ENCODE data around the gene ZNF692.
"Not testable (repeated sequence)": the region's sequence is repeated elsewhere in the genome, so short reads cannot be mapped to it uniquely, and the experiment has no call there.

ZNF692 gene

DNA sequence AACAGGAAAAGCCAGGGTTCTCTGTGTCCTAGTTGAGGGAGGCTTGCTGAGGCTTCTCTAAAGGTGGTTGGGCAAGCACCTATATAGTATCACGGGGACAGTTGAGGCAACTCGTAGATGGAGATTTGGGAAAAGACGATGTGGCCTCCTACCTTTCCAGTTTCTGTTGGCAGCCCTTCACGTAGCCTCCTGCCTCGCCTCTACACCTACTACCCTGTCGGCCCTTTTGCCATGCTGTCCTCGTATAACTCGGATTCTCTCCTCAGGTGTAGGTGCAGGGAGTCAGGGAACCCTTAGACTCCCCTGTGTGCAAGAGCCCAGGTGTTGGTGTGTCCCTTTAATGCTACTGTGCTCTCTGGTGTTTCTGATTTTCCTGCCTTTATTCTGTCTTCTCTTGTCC lies 10.3 kb downstream of the ZNF692 start:
- no peak for DNase-seq (ENCODE audit: low spot score)

DNA sequence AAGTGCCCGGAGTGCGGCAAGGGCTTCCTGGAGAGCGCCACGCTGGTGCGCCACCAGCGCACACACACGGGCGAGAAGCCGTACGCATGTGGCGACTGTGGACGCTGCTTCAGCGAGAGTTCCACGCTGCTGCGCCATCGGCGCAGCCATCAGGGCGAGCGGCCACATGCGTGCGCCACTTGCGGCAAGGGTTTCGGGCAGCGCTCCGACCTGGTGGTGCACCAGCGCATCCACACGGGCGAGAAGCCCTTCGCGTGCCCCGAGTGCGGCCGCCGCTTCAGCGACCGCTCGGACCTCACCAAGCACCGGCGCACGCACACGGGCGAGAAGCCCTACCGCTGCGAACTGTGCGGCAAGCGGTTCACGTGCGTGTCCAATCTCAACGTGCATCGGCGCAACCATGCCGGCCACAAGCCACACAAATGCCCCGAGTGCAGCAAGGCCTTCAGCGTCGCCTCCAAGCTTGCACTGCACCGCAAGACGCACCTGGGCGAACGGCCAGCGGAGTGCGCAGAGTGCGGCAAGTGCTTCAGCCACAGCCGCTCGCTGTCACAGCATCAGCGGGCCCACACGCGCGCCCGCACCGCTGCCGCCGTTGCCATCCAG lies 10.8 kb downstream of the ZNF692 start:
- DNase-seq (ENCODE audit: low spot score): no peak

- DNase-seq (ENCODE audit: low spot score): no peak
These were observed 11.5 kb downstream of the ZNF692 start for GRCh38 chr1:248847181-248847955.

DNA sequence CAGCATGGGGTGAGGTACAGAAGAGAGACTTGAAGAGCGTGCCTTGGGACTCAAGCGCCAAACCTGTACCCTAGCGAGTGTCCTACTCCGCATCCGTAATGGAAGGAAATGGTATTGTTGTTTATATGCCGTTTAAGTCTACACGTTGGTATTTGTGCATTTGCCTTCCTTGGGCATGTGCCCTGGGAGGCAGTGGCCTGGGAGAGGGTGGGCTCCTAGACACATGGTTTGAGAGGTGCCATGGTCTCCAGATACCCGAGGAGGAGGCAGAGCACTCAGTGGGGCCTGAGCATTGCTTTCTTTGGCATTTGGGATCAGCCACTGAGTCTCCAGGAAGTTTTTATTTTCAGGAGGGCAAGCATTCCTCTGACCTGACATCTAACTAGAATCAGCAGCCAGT lies 14.4 kb downstream of the ZNF692 start:
- no peak for DNase-seq (ENCODE audit: low spot score)

GRCh38 chr1:248843687-248844086 lies 15.2 kb downstream of the ZNF692 start:
- no peak for DNase-seq (ENCODE audit: low spot score)

DNA sequence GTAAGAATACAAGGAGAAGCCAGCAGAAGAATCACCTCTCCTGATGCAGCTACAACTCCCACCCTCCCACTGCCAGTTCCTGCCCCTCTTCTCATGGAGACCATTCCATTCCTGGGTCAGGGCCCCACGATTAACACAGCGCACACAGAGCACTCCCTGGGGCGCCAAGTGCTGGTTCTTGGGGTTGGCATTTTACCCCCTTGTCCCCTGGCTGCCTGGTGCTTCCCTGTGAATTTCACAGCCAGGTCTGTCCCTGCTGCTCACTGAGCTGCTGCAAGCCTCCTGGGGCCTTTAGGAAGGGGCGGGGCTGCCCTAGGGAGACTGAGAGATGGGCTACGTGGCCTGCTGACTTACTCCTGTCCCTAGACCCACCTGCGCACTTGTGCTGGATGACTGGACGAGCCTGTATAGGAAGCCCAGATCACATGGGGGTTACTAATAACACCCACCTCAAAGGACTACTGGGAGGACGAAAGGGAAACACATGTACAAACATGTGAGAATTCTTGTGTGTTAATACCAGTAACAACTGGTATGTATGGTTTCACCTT lies 16.0 kb downstream of the ZNF692 start:
- no peak for DNase-seq (ENCODE audit: low spot score)

GRCh38 chr1:248841702-248842395 lies 17.0 kb downstream of the ZNF692 start:
- peak; percentile 47 for DNase-seq (ENCODE audit: low spot score)

- no peak for DNase-seq (ENCODE audit: low spot score)
These were observed 17.9 kb downstream of the ZNF692 start for GRCh38 chr1:248840946-248841345.

DNA sequence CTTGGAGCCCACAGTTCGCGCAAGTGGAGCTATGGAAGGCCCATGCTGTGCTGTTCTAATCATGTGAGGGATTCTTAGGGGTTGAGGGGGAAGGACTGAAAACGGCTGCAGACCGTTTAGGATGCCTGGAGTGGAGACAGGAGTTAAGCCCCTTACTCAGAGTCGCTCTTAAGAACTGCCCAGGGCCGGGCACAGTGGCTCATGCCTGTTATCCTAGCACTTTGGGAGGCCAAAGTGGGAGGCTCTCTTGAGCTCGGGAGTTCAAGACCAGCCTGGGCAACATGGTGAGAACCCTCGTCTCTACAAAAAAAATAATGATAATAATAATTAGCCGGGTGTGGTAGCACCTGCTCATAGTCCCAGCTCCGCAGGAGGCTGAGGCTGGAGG lies 19.7 kb downstream of the ZNF692 start:
- no peak for DNase-seq (ENCODE audit: low spot score)

DNA sequence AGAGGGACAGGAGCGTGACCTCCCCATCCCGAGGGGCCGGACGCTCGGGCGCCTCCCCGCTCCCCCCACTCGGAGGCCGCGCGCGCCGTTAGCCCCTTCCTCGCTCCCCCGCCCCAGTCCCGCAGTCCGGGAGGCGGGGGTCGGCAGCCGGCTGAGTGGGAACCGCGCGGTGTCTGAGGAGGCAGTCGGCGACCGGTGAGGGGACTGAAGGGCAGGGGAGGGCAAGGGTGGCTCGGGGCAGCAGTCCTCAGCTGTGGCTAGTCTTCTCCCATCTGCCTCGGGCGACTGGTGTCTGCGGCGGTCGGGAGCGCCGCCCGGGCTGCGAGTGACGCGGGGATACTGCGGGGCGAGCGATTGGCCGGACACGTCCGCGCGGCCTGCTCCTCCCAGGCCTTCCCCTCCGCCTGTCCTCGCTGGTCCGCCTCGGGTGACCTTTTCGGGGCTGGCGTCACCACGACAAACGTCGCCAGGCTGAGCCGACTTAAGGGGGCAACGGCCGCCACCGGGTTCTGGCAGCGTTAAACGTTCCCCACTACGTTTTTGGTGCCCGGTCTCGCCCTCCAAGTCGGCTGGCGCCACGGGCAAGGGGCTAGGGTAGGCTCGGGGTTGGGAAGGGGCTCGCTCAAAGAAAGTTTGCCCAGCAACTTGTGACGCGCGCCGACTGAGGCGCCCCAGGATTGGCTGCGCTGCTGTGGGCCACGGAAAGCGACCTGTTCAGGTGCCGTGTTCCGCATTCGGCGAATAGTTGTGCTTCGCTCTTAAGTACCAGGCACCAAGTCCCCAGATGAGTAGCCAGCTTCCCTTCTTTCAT lies 20.3 kb downstream of the ZNF692 start:
- peak; percentile 90 for DNase-seq (ENCODE audit: low spot score)

DNA sequence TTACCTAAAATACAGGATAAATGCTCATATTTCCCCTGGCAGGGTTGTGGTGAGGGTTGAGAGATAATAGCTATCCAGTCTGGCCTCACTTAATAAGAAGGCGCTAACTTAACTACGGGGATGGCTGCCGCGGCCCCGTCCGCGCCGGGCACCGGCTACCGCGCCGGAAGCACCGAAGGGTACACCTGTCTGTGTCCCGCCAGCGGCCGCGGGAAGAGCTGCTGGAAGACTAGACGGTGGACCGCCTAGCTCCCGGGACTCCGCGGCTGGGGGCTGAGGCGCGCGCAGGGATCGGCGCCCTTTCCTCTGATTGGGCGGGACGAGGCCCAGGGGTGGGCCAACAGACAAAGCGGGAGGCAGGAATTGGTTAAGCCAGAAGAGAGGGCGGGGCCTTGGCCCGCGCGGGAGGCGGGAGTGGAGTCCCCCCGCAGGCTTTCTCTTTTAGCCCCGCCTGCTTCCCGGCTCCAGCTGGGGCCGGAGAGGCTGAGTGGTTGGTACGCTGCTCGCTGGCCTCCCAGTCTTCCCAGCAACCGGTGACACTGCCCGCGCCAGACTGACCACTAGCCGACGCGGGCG lies 21.0 kb downstream of the ZNF692 start, which contains the start of gene ZNF672:
Gene ZNF672, plus strand, starts transcription at position 444 of the 576 bp plus-strand sequence. CDS start 9,051 bp downstream, outside the sequence.
- DNase-seq (ENCODE audit: low spot score): peak; percentile 97

DNA sequence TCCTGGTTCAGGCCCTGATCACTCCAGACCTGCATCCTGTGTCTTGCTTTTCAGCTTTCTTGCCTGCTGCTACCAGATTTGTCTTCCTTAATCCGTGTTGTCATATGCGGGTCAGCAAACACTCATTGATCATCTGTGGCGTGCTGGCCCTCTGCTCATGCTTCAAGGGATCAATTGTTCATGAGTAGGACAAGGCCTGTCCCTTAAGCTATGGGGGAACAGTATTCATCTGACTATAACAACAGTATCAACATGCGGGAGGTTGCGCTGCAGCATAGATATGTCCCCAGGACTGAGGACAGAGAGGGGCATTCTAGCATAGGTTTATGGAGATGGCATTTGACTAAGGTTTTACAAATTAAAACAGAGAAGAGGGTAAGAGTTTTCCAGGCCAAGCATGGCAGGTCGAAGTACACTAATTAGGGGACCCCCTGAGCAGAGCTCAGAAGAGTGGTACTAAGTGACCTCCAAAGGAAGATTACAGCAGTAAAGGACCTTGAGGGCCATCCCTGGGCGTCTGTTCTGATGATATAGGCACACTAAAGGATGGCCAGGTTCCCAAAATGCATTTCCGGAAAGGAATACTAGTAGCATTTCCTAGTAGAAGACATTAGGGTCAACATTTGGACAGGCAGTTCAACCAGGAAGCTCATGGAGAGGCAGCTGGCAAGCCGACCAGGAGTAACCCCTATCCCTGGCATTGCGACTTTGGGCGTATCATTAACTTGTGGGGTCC lies 21.7 kb downstream of the ZNF692 start:
- no peak for DNase-seq (ENCODE audit: low spot score)

GRCh38 chr1:248834343-248834940 lies 24.4 kb downstream of the ZNF692 start:
- no peak for DNase-seq (ENCODE audit: low spot score)

DNA sequence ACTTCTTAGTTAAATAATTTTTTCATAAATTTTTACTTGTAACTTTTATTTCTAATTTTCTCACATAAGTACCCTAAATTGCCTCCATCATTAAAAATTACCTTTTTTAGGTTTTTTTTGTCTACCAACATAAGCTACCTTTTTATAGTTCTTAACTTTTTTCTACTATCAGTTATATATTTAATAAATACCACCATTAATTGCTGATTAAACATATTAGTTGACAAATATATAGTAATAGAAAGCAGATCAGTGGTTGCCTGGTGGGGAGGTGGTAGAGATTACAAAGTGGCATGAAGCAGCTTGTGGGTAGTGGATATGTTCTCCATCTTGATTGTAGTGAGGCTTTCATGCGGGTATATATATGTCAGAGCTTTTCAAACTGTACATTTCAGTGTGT lies 27.0 kb downstream of the ZNF692 start:
- DNase-seq (ENCODE audit: low spot score): no peak

DNA sequence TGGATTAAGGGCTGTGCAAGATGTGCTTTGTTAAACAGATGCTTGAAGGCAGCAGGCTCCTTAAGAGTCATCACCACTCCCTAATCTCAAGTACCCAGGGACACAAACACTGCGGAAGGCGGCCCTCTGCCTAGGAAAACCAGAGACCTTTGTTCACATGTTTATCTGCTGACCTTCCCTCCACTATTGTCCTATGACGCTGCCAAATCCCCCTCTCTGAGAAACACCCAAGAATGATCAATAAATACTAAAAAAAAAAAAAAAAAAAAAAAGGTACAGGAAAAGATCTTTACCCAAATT lies 28.2 kb downstream of the ZNF692 start:
- DNase-seq (ENCODE audit: low spot score): not testable (repeated sequence)

- peak; percentile 46 for DNase-seq (ENCODE audit: low spot score)
These were observed 30.0 kb downstream of the ZNF692 start for GRCh38 chr1:248828845-248829244.

DNA sequence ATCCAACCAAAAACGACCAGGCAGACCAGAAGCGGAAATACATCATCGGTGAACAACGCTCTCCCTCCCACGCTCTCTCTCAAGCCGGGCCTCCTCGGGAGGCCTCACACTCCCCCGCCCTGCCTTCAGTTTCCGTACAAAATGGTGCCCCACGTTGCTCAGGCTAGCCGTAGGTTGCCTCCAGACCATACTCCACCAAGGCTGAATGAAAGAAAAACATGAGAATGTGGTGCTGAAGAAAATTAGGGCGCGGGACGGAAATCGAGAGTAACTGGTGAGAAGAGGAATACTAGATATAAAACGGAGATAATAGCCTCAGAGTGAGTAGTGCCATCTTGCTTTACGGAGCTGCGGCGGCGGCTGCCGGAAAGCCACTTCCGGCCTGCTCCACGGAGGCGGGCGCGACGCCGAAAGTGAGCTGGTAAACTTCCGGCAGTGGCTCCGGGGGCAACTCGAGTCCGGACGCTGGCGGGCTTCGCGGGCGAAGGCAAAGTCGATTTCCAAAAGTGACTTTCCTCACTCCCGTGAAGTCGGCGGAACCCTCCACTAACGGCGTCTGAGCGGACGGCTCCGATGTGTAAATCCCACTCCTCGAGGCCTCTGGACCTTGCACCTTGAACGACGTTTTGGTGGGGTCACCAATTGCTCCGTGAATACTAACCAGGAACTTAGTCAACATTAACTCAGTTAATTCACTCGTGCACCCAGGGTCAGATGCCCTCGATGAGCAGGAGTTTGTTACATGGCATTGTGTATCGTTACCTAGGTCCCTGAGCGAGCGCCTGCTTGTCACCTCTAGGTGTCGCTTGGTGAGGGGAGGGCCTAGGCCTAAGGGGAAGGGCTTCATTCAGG lies 32.8 kb downstream of the ZNF692 start, which contains the start of gene SH3BP5L:
Gene SH3BP5L, minus strand, starts transcription at position 7 of the 852 bp plus-strand sequence. CDS start 980 bp downstream, outside the sequence.
- peak; percentile 94 for DNase-seq (ENCODE audit: low spot score)

DNA sequence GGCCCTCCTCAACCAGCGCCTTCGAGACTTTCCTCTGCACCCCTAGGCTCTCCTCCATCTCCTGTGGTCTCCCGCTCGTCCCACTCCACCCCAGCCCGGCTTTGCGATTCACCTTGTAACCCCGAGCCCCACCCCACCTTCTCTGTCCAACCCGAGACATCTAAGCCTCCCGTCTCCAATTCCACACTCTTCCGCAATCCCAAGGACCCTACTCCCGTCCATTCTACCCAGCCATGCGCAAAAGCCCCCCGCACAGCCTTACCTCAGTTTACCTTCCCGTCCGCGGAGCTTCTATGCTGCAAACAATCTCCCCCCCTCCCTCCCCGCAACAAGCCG lies 33.3 kb downstream of the ZNF692 start:
- no peak for DNase-seq (ENCODE audit: low spot score)

GRCh38 chr1:248825136-248825535 lies 33.7 kb downstream of the ZNF692 start:
- DNase-seq (ENCODE audit: low spot score): no peak

- no peak for DNase-seq (ENCODE audit: low spot score)
These were observed 34.2 kb downstream of the ZNF692 start for GRCh38 chr1:248824701-248825100.
